Fibroblast of villous mesenchyme (primary cell): ENCODE results near the gene RBM20. TPM values are rescaled to one million over a fixed set of nuclear protein-coding genes. Genes with fewer than 3 reads are reported as not detected.

Source experiments
- DNase-seq: peaks from one replicate; pipeline ENCODE4 v3.0.0-alpha.2; 2010; ENCODE audit warnings: low read depth
- H3K4me3 ChIP-seq: 2 replicates; pipeline ENCODE4 v1.5.1; 2011; ENCODE audit warnings: low read depth, mild to moderate bottlenecking, low read length
- CTCF ChIP-seq: IDR thresholded peaks from 2 replicates; pipeline ENCODE4 v1.5.1; 2012; ENCODE audit warnings: low read depth, mild to moderate bottlenecking, low read length; ENCODE audit not compliant: insufficient read depth
- total RNA-seq: library from RNA; depleted of rRNA; stranded (reverse); fragments of >200 nt; gene quantifications from 2 replicates; pipeline ENCODE4 v1.2.3, GENCODE V29; 2012

RBM20 gene
- total RNA-seq, 1 donor, result under 0.01 TPM

GRCh38 chr10:110822035-110822711, 178.0 kb downstream of the RBM20 start:
- peak; percentile 26 for DNase-seq
- no peak overlapping the region for H3K4me3 ChIP-seq
- TF ChIP-seq CTCF, result no peak

DNA sequence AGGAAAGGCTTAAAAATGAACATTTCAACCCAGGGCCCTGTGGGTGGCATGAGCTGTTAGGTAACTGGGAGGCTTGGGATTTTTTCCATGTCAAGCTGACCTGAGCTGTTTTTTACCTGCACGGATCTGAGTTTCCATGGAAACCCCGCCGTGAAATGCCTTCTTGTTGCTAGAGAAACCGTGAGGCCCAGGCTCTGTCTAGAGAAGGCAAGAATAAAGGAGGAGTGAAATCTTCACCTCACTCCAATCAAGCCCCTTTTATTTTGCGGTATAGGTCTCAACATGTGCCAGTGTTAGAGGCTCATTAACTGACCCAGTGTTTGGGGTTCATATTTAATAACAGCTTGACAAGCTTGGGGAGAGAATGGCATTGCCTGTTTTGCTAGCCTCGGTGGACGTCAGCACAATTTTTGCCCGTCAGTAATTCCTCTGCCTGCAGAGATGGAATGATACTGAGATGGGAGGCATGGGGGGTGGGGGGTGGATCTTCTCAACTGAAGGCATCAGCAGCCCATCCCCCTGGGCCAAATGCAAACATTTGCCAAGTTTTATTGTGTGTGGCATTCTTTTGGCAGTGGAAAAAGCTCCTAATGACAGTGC, 178.7 kb downstream of the RBM20 start:
- no peak overlapping the region for H3K4me3 ChIP-seq
- no peak for DNase-seq
- TF ChIP-seq CTCF, result no peak

- H3K4me3 ChIP-seq, result no peak overlapping the region
- no peak for TF ChIP-seq CTCF
- DNase-seq, result no peak
Measured at GRCh38 chr10:110824152-110824441, 180.0 kb downstream of the RBM20 start.

DNA sequence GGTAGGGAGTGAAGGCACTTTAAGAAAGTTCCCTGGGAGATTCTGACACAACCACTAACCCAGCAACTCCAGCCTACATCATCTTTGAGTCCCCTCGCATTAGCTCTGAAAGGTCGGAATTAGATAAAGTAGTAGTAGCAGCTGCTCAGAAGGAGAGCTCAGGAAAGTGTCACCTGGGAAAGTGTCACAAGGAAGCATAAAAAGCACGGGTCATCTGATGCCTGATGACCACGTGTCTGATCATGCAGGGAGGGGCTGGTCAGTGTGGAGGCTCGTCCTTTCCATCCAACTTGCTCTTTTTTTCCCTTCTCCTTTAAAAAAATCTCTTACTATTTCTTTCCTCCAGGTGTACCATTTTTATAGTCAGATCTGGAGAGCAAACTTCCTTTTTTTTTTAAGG, 180.5 kb downstream of the RBM20 start:
- DNase-seq, result no peak
- H3K4me3 ChIP-seq, result no peak overlapping the region
- TF ChIP-seq CTCF, result no peak

GRCh38 chr10:110825508-110825907, 181.4 kb downstream of the RBM20 start:
- TF ChIP-seq CTCF, result no peak
- peak; percentile 64 for DNase-seq
- no peak overlapping the region for H3K4me3 ChIP-seq

- peak; percentile 54 for DNase-seq
Measured at GRCh38 chr10:110827410-110827809, 183.3 kb downstream of the RBM20 start.

More at GRCh38 chr10:110827410-110827809, 183.3 kb downstream of the RBM20 start:
- no peak for TF ChIP-seq CTCF
- no peak overlapping the region for H3K4me3 ChIP-seq
